ENCODE data around the gene MIPOL1. TPM values are rescaled to one million over a fixed set of nuclear protein-coding genes. Genes with fewer than 3 reads are reported as not detected.
A peak's percentile ranks its signal among the peaks of the same experiment; 100 is the strongest.
"Not testable (repeated sequence)": the region's sequence is repeated elsewhere in the genome, so short reads cannot be mapped to it uniquely, and the experiment has no call there.

Gene MIPOL1
- total RNA-seq, 1 donor from 2014 or later: 12.3 TPM

GRCh38 chr14:37187294-37187693 lies 10.4 kb upstream of the MIPOL1 start:
- no peak for DNase-seq (ENCODE audit: low spot score)

GRCh38 chr14:37187840-37188577 lies 9.7 kb upstream of the MIPOL1 start:
- not testable (repeated sequence) for DNase-seq (ENCODE audit: low spot score)

DNA sequence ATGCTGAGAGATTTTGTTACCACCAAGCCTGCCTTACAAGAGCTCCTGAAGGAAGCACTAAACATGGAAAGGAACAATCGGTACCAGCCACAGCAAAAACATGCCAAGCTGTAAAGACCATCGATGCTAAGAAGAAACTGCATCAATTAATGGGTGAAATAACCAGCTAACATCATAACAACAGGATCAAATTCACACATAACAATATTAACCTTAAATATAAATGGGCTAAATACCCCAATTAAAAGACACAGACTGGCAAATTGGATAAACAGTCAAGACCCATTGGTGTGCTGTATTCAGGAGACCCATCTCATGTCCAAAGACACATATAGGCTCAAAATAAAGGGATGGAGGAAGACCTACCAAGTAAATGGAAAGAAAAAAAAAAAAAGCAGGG lies 8.0 kb upstream of the MIPOL1 start:
- DNase-seq (ENCODE audit: low spot score): not testable (repeated sequence)

- no peak for DNase-seq (ENCODE audit: low spot score)
Observed at GRCh38 chr14:37194698-37195097, 3.0 kb upstream of the MIPOL1 start.

GRCh38 chr14:37195327-37195726 lies 2.4 kb upstream of the MIPOL1 start:
- DNase-seq (ENCODE audit: low spot score): no peak

DNA sequence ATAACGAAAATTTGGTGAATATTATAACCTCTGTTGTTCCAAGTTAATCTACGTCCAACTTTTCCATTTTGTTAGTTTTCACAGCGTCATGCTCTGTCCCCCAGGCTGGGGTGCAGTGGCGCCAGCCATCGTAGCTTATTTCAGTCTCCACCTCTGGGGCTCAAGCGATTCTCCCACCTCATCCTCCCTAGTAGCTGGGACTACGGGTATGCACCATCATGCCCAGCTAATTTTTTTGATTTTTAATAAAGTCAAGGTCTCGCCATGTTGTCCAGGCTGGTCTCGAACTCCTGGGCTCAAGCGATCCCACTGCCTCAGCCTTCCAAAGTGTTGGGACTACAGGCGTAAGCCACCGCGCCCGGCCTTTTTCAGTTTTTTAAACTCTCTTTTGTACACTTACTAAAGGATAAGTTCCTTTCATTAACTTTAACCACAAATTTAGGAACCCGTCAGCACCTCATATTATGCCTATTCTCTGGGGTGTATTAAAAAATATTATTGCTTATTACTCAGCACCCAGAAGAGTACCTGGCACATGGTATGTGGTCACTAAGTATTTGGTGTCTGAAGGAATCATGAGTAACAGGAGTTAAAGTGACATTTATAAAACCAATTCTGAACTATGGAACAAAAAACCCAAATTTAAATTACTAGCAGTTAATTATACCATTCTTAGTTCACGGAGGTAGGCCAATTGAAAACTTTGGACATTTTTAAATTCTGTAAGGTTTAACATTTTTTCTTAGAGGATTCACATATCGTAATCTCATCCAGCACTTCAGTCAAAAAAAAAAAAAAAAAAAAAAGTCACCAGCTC lies 925 bp upstream of the MIPOL1 start:
- no peak for DNase-seq (ENCODE audit: low spot score)

- no peak for DNase-seq (ENCODE audit: low spot score)
Observed at GRCh38 chr14:37198273-37198598, 499 bp downstream of the MIPOL1 start.

DNA sequence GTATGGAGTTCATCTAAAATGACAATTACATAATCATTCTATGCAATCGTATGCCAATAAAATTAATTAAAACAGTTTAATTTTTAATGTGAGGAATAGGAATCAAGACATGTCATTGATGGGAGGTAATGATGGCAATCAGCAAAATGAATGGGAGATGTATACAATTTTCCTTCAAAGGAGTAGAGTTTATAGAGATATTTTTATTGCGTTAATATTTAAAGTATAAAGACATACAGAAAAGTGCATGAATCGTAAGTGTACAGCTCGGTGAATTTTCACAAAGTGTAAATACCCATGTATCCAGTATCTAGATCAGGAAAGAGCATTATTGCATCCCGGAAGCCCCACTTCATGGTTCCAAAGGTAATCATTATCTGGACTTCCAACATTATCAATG lies 1.2 kb downstream of the MIPOL1 start:
- no peak for DNase-seq (ENCODE audit: low spot score)

- no peak for DNase-seq (ENCODE audit: low spot score)
Observed at GRCh38 chr14:37201724-37202123, 4.0 kb downstream of the MIPOL1 start.

DNA sequence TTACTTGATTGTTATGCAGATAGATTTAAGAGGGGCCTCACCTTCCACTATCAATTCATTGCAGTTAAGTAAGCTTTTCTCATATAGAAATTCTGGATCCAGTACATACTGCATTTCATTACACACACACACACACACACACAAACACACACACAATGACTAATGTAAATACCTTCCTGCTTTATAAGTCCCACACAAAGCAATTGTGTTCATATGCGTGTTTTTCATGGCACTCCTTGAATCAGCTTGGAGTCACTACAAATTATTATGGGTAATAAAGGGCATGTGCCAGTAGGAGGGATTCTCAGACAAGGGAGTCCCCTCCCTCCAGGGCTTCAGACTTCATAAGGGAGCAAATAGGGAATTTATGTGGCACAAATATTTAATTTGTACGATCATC lies 4.5 kb downstream of the MIPOL1 start:
- no peak for DNase-seq (ENCODE audit: low spot score)

DNA sequence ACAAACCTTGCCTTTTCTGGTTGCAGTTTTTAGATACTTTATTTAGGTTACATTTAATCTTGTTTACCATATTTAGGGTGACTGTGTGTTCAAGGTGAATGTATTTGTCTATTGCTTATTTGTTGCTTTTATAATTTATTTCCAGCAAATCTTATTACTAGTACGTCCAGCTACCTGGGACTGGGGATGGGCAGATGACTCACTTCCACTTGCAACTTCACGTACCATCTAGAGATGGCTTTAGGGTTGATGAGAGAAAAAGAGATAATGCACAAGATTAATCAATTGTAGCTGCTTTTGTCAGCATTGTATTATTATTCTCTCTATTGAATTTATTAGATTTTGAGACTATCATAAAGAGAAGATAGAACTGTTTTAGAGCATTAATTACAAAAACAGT lies 5.1 kb downstream of the MIPOL1 start:
- no peak for DNase-seq (ENCODE audit: low spot score)

DNA sequence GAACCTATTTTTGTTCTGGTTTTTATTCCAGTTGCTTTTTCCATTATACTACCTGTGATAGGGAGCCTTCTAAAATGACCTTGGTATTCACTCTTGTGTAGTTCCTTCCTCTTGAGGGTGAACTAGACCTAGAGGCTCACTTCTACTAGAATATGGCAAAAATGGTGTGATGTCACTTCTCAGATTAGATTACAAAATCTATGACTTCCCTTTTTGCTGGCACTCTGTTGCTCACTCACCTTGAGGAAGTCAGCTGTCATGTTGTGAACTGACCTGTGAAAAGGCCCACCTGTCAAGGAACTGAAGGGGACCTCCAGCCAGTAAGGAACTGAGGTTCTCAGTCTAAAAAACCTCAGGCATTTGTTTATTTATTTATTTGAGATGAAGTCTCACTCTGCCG lies 5.7 kb downstream of the MIPOL1 start:
- DNase-seq (ENCODE audit: low spot score): no peak

DNA sequence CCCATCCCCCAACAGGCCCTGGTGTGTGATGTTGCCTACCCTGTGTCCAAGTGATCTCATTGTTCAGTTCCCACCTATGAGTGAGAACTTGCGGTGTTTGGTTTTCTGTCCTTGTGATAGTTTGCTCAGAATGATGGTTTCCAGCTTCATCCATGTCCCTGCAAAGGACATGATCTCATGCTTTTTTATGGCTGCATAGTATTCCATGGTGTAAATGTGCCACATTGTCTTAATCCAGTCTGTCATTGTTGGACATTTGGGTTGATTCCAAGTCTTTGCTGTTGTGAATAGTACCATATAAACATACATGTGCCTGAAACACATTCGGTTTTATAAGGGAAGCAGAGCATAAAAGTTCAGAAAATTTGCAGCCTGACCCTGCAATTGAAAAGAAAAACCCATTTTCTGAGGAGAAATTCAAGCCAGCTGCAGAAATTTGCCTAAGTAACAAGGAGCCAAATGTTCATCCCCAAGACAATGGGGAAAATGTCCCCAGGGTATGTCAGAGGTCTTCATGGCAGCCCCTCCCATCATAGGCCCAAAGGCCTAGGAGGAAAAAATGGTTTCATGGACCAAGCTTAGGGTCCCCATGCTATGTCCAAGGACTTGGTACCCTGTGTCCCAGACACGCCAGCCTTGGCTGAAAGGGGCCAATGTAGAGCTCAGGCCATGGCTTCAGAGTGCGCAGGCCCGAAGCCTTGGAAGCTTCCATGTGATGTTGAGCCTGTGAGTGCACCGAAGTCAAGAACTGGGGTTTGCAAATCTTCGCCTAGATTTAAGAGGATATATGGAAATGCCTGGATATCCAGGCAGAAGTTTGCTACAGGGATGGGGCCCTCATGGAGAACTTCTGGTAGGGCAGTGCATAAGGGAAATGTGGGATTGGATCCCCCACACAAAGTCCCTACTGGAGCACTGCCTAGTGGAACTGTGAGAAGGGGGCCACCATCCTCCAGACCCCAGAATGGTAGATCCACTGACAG lies 8.2 kb downstream of the MIPOL1 start:
- not testable (repeated sequence) for DNase-seq (ENCODE audit: low spot score)

- DNase-seq (ENCODE audit: low spot score): not testable (repeated sequence)
Observed at GRCh38 chr14:37209617-37210016, 11.9 kb downstream of the MIPOL1 start.

DNA sequence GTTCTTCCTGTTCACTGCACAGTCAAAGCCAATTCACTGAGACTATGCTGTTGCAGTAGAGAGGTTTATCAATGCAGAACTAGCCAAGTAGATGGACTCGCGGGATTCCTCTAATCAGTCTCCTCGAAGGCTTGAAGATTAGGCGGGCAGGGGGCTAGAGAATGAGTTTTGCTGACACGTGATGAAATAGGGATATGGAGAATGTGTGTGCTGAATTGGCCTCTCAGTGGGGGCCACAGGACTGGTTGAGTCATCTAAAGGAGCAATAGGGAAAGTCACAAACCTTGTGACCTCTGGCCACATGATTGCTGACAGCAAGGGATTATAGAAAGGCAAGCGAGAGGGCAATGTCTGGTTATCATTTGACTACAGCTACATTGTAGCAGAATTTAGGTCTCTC lies 12.7 kb downstream of the MIPOL1 start:
- no peak for DNase-seq (ENCODE audit: low spot score)

- DNase-seq (ENCODE audit: low spot score): no peak
Observed at GRCh38 chr14:37213016-37213415, 15.3 kb downstream of the MIPOL1 start.

DNA sequence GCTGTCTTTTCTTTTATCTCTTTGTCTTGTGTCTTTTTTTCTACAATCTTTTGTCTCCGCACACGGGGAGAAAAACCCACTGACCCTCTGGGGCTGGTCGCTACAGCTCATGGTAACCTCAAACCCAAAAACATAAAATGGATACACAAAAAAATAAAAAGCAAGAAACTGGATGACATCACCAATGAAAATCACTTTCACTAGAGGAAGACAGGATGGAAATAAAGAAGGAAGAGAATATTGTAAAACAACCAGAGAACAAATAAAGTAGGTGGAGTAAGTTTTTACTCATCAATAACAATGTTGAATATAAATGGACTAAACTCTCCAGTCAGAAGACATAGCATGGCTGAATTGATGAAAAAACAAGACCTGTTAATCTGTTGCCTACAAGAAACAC lies 17.6 kb downstream of the MIPOL1 start:
- DNase-seq (ENCODE audit: low spot score): no peak

DNA sequence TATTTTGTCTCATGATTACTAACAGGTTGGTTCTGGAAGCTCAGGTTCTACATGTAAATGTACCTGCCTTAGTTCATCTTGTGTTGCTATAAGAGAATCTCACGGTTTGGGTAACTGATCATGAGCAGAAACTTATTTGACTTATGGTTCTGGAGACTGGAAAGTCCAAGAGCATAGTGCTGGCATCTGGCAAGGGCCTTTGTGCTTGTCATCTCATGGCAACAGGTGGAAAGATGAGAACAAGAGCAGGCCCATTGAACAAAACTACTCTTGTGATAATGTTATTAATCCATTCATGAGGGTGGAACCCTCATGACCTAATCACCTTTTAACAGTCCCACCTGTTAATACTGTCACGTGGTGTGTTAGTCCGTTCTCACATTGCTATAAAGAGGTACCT lies 23.3 kb downstream of the MIPOL1 start:
- no peak for DNase-seq (ENCODE audit: low spot score)

DNA sequence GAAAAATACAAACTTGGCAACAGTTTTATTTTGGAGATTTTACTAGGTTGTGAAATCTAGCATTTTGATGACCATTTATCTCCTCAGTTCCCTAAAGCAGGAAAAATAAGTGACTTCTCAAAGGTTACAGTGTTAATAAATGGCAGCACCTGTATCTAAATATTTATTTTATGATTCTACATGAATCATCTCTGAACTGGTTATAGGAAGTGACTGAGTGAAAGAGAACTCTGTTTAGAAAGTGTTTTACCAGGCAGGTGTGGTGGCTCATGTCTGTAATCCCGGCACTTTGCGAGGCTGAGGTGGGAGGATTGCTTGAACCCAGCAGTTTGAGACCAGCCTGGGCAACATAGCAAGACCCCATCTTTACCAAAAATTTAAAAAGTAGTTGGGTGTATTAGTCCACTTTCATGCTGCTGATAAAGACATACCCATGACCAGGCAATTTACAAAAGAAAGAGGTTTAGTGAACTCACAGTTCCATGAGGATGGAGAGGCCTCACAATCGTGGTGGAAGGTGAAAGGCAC lies 26.3 kb downstream of the MIPOL1 start:
- no peak for DNase-seq (ENCODE audit: low spot score)

GRCh38 chr14:37225668-37226067 lies 27.9 kb downstream of the MIPOL1 start:
- not testable (repeated sequence) for DNase-seq (ENCODE audit: low spot score)

GRCh38 chr14:37230551-37231194 lies 32.9 kb downstream of the MIPOL1 start:
- DNase-seq (ENCODE audit: low spot score): peak; percentile 18
